Suprapubic skin (tissue), 4 donors: Measurements from ENCODE around the gene MYH14. TPM values are rescaled to one million over a fixed set of nuclear protein-coding genes. Genes with fewer than 3 reads are reported as not detected.

Experiments used
- DNase-seq, 2 donors: peaks; one replicate each; pipeline ENCODE4 v3.0.0-alpha.2; 2019; ENCODE audit warnings: low spot score in 2 of 2
- H3K27ac ChIP-seq: fragments of 200-600 bp; sonication (generic); one replicate; pipeline ENCODE4 v1.5.1; 2019
- H3K27me3 ChIP-seq: fragments of 200-600 bp; sonication (generic); one replicate; pipeline ENCODE4 v1.5.1; 2019
- H3K36me3 ChIP-seq: fragments of 200-600 bp; sonication (generic); one replicate; pipeline ENCODE4 v1.5.1; 2019
- H3K4me1 ChIP-seq: fragments of 200-600 bp; sonication (generic); one replicate; pipeline ENCODE4 v1.5.1; 2019
- H3K4me3 ChIP-seq: fragments of 200-600 bp; sonication (generic); one replicate; pipeline ENCODE4 v1.5.1; 2019; ENCODE audit warnings: mild to moderate bottlenecking
- H3K9me3 ChIP-seq: fragments of 200-600 bp; sonication (generic); one replicate; pipeline ENCODE4 v1.5.1; 2019
- CTCF ChIP-seq, 2 donors: fragments of 200-600 bp in 1 of 2; fragments of 450-650 bp in 1 of 2; sonication (generic) in 1 of 2; IDR thresholded peaks; one replicate each; pipeline ENCODE4 v1.5.1; 2016 to 2019; ENCODE audit warnings: antibody characterized with exemption in 2 of 2, mild to moderate bottlenecking in 1 of 2, moderate library complexity in 1 of 2
- EP300 ChIP-seq: sonication (generic); formaldehyde crosslinking; IDR thresholded peaks from one replicate; pipeline ENCODE4 v1.6.1; 2017; ENCODE audit warnings: antibody characterized with exemption
- POLR2A ChIP-seq, 2 donors: fragments of 450-650 bp; IDR thresholded peaks; one replicate each; pipeline ENCODE4 v1.6.1; 2017; ENCODE audit warnings: antibody characterized with exemption in 2 of 2, mild to moderate bottlenecking in 2 of 2, moderate library complexity in 2 of 2
- POLR2AphosphoS5 ChIP-seq, 3 donors: sonication (generic); formaldehyde crosslinking; IDR thresholded peaks; one replicate each; pipeline ENCODE4 v1.6.1; 2017; ENCODE audit warnings: antibody characterized with exemption in 3 of 3
- WGBS: methylation state at CpG from one replicate; pipeline ENCODE4 v1.1.5; 2018; 5-methylcytosine and 5-hydroxymethylcytosine counted together
- total RNA-seq, 4 donors: library from RNA; depleted of rRNA; stranded (reverse); fragments of >200 nt; gene quantifications; one replicate each; pipeline ENCODE4 v1.1.0, GENCODE V29; 2016

Gene MYH14
- total RNA-seq, 4 donors from 2014 or later, result 84.8 to 116 (median 104) TPM

GRCh38 chr19:50181121-50181520 lies 22.3 kb upstream of the MYH14 start:
- H3K36me3 ChIP-seq, result no peaks in the 10 kb centered on the region
- no peak overlapping the region for H3K4me3 ChIP-seq
- no peaks in the 10 kb centered on the region for H3K9me3 ChIP-seq
- H3K27ac ChIP-seq, result no peak overlapping the region
- no peak for DNase-seq
- peaks cover 15% of the 10 kb centered on the region for H3K27me3 ChIP-seq
- 73% methylated on average over 5 of the region's 5 CpGs for WGBS
- TF ChIP-seq EP300, result no peak
- TF ChIP-seq POLR2A (IDR thresholded peaks at IDR 0.05), result no peak
- no peak for TF ChIP-seq CTCF (IDR thresholded peaks at IDR 0.05)
- no peaks in the 10 kb centered on the region for H3K4me1 ChIP-seq

- Histone ChIP-seq H3K27ac (no peak overlapping the region), H3K9me3 (no peaks in the 10 kb centered on the region), H3K36me3 (no peaks in the 10 kb centered on the region), H3K4me3 (no peak overlapping the region), H3K4me1 (no peaks in the 10 kb centered on the region), H3K27me3 (peaks cover 15% of the 10 kb centered on the region)
- WGBS, result 29% methylated on average over 1 of the region's 1 CpG
- DNase-seq, result no peak
- no peak for TF ChIP-seq EP300
- no peak for TF ChIP-seq CTCF (IDR thresholded peaks at IDR 0.05)
Observed at GRCh38 chr19:50184196-50184595, 19.2 kb upstream of the MYH14 start.

GRCh38 chr19:50187937-50188336 lies 15.5 kb upstream of the MYH14 start:
- Histone ChIP-seq H3K4me3 (no peak overlapping the region), H3K36me3 (no peaks in the 10 kb centered on the region), H3K27ac (no peak overlapping the region), H3K27me3 (peaks cover 3% of the 10 kb centered on the region), H3K4me1 (no peaks in the 10 kb centered on the region), H3K9me3 (no peaks in the 10 kb centered on the region)
- 76% methylated on average over 13 of the region's 13 CpGs for WGBS
- no peak for DNase-seq
- TF ChIP-seq EP300 (no peak), POLR2A (IDR thresholded peaks at IDR 0.05) (no peak), CTCF (IDR thresholded peaks at IDR 0.05) (no peak), POLR2AphosphoS5 (IDR thresholded peaks at IDR 0.05) (no peak)

GRCh38 chr19:50189331-50189730 lies 14.1 kb upstream of the MYH14 start:
- Histone ChIP-seq H3K4me3 (no peak overlapping the region), H3K27ac (no peak overlapping the region), H3K27me3 (peaks cover 16% of the 10 kb centered on the region), H3K36me3 (no peaks in the 10 kb centered on the region), H3K4me1 (no peaks in the 10 kb centered on the region), H3K9me3 (no peaks in the 10 kb centered on the region)
- no peak for DNase-seq
- WGBS, result 68% methylated on average over 8 of the region's 8 CpGs
- TF ChIP-seq EP300 (no peak), POLR2A (IDR thresholded peaks at IDR 0.05) (no peak), CTCF (IDR thresholded peaks at IDR 0.05) (no peak), POLR2AphosphoS5 (IDR thresholded peaks at IDR 0.05) (no peak)

GRCh38 chr19:50190439-50190891 lies 13.0 kb upstream of the MYH14 start:
- Histone ChIP-seq H3K27ac (no peak overlapping the region), H3K27me3 (peaks cover 17% of the 10 kb centered on the region), H3K9me3 (no peaks in the 10 kb centered on the region), H3K36me3 (no peaks in the 10 kb centered on the region), H3K4me1 (no peaks in the 10 kb centered on the region), H3K4me3 (no peak overlapping the region)
- no peak for DNase-seq
- 73% methylated on average over 8 of the region's 8 CpGs for WGBS
- TF ChIP-seq POLR2A (IDR thresholded peaks at IDR 0.05) (no peak), EP300 (no peak)

- Histone ChIP-seq H3K27ac (no peak overlapping the region), H3K9me3 (no peaks in the 10 kb centered on the region), H3K4me1 (no peaks in the 10 kb centered on the region), H3K4me3 (no peak overlapping the region), H3K36me3 (no peaks in the 10 kb centered on the region), H3K27me3 (peaks cover 22% of the 10 kb centered on the region)
- no peak for TF ChIP-seq POLR2A (IDR thresholded peaks at IDR 0.05)
- TF ChIP-seq EP300, result no peak
- TF ChIP-seq CTCF (IDR thresholded peaks at IDR 0.05), result no peak
- no peak for TF ChIP-seq POLR2AphosphoS5 (IDR thresholded peaks at IDR 0.05)
- no peak for DNase-seq
- 48% methylated on average over 4 of the region's 4 CpGs for WGBS
Observed at GRCh38 chr19:50191216-50191615, 12.2 kb upstream of the MYH14 start.
